GM20000 (cell line): ENCODE results near the gene IFITM1.
A peak's percentile ranks its signal among the peaks of the same experiment; 100 is the strongest.

ENCODE experiments used
- DNase-seq: peaks from one replicate; pipeline ENCODE4 v3.0.0; 2012; ENCODE audit warnings: low spot score
- TF ChIP-seq, protein P1 (sequence below): IDR thresholded peaks from 2 replicates; pipeline ENCODE4 v1.5.1; 2012; ENCODE audit warnings: mild to moderate bottlenecking, control low read depth; ENCODE audit errors: extremely low read depth, missing control alignments

Gene IFITM1

DNA sequence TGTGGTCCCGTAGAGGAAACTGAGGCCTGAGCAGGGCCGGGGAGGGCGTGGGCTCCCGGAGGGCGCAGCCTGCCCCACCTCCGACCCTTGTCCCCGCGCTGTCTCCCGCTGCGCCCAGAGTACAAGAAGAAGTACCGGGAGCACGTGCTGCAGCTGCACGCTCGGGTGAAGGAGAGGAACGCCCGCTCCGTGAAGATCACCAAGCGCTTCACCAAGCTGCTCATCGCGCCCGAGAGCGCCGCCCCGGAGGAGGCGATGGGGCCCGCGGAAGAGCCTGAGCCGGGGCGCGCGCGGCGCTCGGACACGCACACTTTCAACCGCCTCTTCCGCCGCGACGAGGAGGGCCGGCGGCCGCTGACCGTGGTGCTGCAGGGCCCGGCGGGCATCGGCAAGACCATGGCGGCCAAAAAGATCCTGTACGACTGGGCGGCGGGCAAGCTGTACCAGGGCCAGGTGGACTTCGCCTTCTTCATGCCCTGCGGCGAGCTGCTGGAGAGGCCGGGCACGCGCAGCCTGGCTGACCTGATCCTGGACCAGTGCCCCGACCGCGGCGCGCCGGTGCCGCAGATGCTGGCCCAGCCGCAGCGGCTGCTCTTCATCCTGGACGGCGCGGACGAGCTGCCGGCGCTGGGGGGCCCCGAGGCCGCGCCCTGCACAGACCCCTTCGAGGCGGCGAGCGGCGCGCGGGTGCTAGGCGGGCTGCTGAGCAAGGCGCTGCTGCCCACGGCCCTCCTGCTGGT lies 33.7 kb upstream of the IFITM1 start:
- TF ChIP-seq, protein P1, sequence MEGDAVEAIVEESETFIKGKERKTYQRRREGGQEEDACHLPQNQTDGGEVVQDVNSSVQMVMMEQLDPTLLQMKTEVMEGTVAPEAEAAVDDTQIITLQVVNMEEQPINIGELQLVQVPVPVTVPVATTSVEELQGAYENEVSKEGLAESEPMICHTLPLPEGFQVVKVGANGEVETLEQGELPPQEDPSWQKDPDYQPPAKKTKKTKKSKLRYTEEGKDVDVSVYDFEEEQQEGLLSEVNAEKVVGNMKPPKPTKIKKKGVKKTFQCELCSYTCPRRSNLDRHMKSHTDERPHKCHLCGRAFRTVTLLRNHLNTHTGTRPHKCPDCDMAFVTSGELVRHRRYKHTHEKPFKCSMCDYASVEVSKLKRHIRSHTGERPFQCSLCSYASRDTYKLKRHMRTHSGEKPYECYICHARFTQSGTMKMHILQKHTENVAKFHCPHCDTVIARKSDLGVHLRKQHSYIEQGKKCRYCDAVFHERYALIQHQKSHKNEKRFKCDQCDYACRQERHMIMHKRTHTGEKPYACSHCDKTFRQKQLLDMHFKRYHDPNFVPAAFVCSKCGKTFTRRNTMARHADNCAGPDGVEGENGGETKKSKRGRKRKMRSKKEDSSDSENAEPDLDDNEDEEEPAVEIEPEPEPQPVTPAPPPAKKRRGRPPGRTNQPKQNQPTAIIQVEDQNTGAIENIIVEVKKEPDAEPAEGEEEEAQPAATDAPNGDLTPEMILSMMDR: no peak
- DNase-seq: peak; percentile 72

DNA sequence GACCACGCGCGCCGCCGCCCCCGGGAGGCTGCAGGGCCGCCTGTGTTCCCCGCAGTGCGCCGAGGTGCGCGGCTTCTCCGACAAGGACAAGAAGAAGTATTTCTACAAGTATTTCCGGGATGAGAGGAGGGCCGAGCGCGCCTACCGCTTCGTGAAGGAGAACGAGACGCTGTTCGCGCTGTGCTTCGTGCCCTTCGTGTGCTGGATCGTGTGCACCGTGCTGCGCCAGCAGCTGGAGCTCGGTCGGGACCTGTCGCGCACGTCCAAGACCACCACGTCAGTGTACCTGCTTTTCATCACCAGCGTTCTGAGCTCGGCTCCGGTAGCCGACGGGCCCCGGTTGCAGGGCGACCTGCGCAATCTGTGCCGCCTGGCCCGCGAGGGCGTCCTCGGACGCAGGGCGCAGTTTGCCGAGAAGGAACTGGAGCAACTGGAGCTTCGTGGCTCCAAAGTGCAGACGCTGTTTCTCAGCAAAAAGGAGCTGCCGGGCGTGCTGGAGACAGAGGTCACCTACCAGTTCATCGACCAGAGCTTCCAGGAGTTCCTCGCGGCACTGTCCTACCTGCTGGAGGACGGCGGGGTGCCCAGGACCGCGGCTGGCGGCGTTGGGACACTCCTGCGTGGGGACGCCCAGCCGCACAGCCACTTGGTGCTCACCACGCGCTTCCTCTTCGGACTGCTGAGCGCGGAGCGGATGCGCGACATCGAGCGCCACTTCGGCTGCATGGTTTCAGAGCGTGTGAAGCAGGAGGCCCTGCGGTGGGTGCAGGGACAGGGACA lies 32.9 kb upstream of the IFITM1 start:
- no peak for DNase-seq
- TF ChIP-seq, protein P1: no peak

DNA sequence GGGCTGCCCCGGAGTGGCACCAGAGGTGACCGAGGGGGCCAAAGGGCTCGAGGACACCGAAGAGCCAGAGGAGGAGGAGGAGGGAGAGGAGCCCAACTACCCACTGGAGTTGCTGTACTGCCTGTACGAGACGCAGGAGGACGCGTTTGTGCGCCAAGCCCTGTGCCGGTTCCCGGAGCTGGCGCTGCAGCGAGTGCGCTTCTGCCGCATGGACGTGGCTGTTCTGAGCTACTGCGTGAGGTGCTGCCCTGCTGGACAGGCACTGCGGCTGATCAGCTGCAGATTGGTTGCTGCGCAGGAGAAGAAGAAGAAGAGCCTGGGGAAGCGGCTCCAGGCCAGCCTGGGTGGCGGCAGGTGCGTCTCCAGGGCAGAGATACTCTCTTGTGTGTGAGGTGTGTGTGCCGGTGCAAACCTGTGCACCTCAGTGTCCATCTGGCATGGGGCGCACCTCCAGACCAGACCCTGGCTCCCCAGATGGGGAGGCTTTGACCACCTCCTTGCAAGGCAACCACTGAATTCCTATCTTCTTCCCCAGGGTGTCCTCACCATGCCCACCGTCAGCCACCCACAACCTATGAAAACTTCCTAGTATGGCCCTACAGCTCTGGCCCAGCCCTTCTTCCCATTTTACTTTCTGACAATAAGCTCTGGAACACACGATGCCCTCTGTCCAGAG lies 32.2 kb upstream of the IFITM1 start:
- TF ChIP-seq, protein P1: no peak
- DNase-seq: peak; percentile 14

DNA sequence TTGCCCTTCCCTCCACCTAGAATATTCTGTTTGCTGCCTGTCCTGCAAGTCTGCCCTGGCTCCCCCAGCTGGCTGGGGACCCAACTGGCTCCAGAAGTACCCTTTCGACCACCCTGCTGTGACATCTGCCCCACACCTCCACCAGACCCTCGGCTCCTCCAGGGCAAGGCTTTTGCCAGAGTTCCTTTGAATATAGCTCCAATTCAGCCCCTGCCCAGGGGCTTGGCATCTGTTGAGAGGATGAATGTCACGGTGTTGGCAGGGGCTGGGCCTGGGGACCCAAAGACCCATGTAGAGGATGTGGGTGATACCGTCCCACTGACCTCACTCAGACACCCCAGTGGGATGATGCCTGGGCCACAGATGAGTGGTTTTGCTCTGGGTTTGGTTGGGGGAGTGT lies 31.7 kb upstream of the IFITM1 start:
- peak; percentile 28 for DNase-seq
- TF ChIP-seq, protein P1: no peak

DNA sequence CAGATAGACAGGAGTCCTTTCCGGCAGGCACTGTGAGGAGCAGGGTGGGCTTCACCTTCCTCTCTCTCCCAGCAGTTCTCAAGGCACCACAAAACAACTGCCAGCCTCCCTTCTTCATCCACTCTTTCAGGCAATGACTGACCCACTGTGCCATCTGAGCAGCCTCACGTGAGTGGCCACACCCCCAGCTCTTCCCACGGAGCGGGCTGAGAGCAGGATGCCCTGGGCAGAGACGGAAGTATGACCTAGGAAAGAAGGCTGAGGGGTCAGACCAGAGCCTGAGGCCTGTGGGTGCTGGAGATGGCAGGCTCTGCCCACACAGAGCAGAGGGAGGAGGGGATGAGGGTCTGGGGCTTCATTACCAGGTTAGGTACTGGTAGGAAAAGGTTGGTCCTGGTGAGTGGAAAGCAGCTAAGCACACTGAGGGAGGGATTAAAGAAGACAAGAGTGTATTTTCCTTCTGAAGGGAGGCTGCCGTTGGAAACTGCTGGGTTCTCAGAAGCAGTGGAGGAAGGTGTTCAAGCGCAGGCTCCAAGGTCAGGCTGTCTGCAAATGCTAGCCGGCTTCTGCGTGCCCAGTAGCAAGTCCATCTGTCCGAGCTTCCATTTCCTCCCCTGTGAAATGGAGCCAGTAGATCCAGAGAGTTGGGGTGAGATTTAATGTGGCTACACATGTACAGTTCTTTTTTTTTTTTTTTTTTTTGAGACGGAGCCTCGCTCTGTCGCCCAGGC lies 31.0 kb upstream of the IFITM1 start:
- DNase-seq: peak; percentile 24
- TF ChIP-seq, protein P1: no peak

DNA sequence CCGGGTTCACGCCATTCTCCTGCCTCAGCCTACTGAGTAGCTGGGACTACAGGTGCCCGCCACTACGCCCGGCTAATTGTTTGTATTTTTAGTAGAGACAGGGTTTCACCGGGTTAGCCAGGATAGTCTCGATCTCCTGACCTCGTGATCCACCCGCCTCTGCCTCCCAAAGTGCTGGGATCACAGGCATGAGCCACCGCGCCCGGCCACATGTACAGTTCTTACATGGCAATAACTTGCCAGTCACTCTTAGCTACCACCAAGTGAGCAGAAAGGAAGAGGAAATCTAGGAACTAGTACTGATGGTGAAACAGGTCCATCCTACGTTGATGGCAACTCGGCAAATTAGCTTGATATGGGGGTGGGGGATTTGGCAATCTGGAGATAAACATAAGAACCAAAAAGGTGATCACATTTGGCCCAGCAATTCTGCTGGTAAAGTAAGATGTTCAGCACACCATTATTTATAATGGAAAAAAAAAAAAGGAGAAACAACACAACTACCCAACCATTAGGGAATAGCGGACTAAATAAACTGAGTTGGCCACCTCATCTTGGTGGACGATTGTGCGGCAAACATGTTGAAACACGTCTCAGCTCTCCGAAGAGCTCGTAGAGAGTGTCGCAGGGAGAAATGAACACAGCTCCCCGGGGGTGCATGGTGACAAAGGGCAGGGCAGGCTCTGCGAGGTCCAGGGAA lies 30.3 kb upstream of the IFITM1 start:
- TF ChIP-seq, protein P1: no peak
- DNase-seq: peak; percentile 7
